ENCODE results near the gene ETV4.

DNA sequence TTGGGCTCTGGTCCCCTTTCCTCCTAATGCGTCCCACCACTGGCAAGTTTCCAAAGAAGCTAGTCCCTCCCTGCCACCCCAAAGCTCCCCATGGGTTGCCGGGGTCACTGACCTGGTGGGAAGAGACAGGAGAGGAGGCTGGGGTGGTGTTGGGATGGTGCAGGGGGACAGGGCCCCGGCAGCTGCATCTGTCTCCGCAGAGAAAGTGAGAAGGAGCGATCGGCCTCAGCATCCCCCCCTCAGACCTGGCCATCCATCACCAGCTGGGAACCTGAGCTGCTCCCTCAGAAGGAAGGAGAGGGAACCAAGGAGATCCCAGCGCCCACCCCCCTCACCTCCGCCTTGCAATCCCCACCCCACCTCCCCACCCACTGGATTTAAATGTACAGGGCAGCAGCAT, 3.3 kb downstream of the ETV4 start:
- TF ChIP-seq POLR2A (IDR thresholded peaks at IDR 0.05; ENCODE audit: low read length) (no peak), GATA1 (IDR thresholded peaks at IDR 0.05; ENCODE audit: low read depth, low read length) (no peak)
